ENCODE results near the gene ZMIZ1.

The ZMIZ1 gene

DNA sequence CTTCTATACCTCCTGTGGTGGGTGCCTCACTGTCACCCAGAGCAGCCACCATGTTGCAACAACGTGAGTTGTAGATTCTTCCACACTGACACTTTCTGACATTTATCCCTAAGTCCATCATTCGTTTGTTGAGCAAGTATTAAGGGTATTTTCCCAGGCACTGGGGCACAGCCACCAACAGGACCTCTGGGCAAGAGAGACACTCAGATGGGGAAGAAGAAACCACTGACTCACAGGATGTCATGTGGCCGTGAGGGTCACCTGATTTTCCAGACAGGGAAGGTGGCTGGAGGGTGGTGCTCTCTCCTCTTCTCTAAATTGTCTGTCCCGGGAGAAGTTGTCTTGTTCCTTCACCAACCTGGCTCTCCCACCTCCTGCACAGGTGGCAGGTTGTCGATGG, 226.8 kb downstream of the ZMIZ1 start:
- DNase-seq (ENCODE audit: low read depth) = no peak
- no peak overlapping the region for H3K4me3 ChIP-seq (ENCODE audit: low read length)
- TF ChIP-seq, protein P1, sequence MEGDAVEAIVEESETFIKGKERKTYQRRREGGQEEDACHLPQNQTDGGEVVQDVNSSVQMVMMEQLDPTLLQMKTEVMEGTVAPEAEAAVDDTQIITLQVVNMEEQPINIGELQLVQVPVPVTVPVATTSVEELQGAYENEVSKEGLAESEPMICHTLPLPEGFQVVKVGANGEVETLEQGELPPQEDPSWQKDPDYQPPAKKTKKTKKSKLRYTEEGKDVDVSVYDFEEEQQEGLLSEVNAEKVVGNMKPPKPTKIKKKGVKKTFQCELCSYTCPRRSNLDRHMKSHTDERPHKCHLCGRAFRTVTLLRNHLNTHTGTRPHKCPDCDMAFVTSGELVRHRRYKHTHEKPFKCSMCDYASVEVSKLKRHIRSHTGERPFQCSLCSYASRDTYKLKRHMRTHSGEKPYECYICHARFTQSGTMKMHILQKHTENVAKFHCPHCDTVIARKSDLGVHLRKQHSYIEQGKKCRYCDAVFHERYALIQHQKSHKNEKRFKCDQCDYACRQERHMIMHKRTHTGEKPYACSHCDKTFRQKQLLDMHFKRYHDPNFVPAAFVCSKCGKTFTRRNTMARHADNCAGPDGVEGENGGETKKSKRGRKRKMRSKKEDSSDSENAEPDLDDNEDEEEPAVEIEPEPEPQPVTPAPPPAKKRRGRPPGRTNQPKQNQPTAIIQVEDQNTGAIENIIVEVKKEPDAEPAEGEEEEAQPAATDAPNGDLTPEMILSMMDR (conservative IDR thresholded peaks at IDR 0.05; ENCODE audit: low read depth, low read length) = no peak

DNA sequence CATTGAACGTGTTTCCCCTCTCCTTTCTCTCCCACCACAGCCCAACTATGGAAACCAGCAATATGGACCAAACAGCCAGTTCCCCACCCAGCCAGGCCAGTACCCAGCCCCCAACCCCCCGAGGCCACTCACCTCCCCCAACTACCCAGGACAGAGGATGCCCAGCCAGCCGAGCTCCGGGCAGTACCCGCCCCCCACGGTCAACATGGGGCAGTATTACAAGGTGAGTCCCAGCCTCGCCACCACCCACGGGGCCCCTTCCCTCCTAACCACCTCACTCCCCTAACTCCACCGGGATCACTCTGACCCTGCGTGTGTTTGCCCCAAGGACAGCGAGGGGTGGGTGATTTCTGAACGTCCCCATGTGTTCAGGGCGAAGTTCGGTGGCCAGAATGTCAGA, 227.7 kb downstream of the ZMIZ1 start:
- H3K4me3 ChIP-seq (ENCODE audit: low read length) = no peak overlapping the region
- no peak for DNase-seq (ENCODE audit: low read depth)
- TF ChIP-seq, protein P1 (conservative IDR thresholded peaks at IDR 0.05; ENCODE audit: low read depth, low read length) = no peak

DNA sequence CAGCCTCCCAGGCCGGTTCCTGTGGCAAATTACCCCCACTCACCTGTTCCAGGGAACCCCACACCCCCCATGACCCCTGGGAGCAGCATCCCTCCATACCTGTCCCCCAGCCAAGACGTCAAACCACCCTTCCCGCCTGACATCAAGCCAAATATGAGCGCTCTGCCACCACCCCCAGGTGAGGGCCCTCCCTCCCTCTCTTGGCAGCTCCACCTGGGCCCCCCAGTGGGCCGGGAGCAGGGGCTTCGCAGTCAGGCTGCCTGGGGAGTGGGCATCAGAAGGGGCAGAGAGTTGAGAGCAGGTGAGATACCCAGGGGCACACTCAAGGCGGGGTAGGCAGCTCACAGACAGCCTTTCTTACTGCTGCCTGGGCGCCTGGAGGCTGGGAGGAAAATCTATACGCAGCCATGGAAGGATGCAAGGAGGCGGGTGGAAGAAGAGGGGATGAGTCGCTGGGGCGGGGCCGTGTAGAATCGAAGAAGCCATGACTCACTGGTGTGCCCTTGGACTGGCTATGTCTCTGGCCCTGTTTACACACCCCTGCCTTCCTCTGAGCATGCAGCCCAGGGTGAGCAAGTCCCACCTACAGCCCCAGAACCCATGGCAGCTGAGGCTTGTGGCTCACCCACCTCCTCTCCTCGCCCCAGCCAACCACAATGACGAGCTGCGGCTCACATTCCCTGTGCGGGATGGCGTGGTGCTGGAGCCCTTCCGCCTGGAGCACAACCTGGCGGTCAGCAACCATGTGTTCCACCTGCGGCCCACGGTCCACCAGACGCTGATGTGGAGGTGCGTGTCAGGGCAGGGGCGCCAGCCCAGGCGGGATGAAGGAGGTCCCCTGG, 229.9 kb downstream of the ZMIZ1 start:
- H3K4me3 ChIP-seq (ENCODE audit: low read length) = no peak overlapping the region
- peak; percentile 43 for DNase-seq (ENCODE audit: low read depth)
- TF ChIP-seq, protein P1 (conservative IDR thresholded peaks at IDR 0.05; ENCODE audit: low read depth, low read length) = no peak

DNA sequence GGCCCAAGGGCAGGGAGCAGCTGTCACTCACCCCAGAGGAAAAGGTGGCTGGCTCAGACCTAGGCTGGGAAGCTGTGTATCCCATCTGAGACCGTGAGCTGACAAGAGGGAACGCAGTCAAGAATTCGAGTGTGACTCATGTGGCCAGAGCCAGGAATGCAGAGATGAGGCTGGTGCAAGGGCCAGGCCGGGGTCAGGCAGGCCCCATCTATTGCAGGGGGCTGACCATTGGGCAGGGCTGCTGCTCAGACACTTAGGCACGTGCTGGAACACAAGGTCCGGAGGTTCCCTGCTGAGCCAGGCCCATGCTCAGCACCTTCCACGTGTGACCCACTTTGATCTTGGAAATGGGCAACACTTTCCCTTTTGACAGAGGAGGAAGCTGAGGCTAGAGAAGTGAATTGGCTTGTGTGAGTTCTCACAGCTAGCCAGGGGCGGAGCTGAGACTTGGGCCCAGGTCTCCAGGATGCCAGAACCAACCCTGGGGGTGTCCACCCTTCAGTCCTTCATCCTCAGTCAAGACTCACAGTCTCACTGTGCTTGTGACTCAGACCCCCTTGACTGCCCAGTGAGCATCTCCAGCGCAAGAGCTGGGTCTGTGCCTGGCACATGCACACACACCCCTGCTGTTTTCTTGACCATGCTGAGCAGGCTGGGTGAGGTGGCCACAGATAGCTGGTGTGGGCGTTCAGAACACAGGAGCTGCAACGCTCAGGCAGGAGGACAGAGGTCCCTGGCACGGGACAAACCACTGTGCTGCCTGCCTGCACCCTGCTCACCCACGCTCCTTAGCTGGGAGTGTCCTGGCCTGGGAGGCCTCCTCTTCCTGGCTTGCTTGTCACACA, 230.9 kb downstream of the ZMIZ1 start:
- no peak overlapping the region for H3K4me3 ChIP-seq (ENCODE audit: low read length)
- peak; percentile 51 for DNase-seq (ENCODE audit: low read depth)
- TF ChIP-seq, protein P1 (conservative IDR thresholded peaks at IDR 0.05; ENCODE audit: low read depth, low read length) = no peak

DNA sequence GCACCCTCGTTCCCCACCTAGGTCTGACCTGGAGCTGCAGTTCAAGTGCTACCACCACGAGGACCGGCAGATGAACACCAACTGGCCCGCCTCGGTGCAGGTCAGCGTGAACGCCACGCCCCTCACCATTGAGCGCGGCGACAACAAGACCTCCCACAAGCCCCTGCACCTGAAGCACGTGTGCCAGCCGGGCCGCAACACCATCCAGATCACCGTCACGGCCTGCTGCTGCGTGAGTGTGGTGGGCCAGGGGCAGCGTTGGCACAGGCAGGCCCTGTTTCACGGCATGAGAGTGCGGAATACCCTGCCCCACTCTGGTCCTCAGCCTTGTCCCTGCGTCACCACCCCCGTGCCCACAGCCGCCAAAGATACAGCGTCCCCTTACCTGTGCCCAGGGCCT, 231.9 kb downstream of the ZMIZ1 start:
- no peak for DNase-seq (ENCODE audit: low read depth)
- H3K4me3 ChIP-seq (ENCODE audit: low read length) = no peak overlapping the region
- TF ChIP-seq, protein P1 (conservative IDR thresholded peaks at IDR 0.05; ENCODE audit: low read depth, low read length) = no peak

DNA sequence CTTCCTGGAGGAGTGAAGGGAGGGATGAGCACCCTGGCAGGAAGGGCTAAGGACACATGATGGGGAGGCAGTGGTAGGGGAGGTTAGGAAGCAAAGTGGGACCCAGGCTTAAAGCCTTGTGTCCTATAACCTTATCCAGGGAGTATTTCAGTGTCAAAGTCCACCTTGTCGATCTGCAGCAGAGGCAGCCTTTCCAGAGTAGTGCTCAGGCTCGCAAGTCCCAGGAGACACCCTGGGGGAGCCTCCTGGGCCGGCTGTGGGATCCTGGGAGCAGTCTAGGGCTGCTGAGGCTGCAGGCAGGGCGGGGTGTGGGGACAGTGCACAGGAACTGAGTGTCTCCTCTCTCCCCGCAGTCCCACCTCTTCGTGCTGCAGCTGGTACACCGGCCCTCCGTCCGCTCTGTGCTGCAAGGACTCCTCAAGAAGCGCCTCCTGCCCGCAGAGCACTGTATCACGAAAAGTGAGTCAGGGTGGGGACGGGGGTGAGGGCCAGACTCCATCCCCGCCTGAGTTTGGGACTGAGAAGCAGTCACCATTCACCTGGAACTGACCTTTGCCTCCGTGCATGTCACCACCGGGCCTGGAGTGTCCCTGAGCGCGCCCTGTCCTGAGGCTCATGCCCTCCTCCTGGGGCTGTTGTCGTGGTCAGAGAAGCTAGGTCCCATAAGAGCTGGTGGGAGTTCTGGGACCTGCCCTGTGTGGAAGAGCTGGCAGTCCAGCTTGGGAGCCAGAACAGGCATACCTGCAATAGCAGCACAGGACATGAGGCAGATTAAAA, 233.2 kb downstream of the ZMIZ1 start:
- TF ChIP-seq, protein P1 (conservative IDR thresholded peaks at IDR 0.05; ENCODE audit: low read depth, low read length) = no peak
- no peak for DNase-seq (ENCODE audit: low read depth)
- no peak overlapping the region for H3K4me3 ChIP-seq (ENCODE audit: low read length)

Data from retinal pigment epithelial cell (primary cell).